Skeletal muscle satellite cell (primary cell): Measurements from ENCODE around the gene HEATR5A.

Experiments used
- H3K27me3 ChIP-seq: 2 replicates; pipeline ENCODE4 v1.7.0; 2013; ENCODE audit warnings: low read length; ENCODE audit not compliant: control insufficient read depth, insufficient read depth
- H3K36me3 ChIP-seq: 2 replicates; pipeline ENCODE4 v1.7.0; 2013; ENCODE audit warnings: mild to moderate bottlenecking, control low read depth, low read length; ENCODE audit not compliant: insufficient read depth
- H3K4me1 ChIP-seq: 2 replicates; pipeline ENCODE4 v1.7.0; 2013; ENCODE audit warnings: low read length; ENCODE audit not compliant: control insufficient read depth, insufficient read depth
- H3K4me2 ChIP-seq: 2 replicates; pipeline ENCODE4 v1.7.0; 2013; ENCODE audit warnings: mild to moderate bottlenecking, low read length
- H3K4me3 ChIP-seq: 2 replicates; pipeline ENCODE4 v1.7.0; 2013; ENCODE audit warnings: low read length
- H3K9ac ChIP-seq: 2 replicates; pipeline ENCODE4 v1.7.0; 2013; ENCODE audit warnings: mild to moderate bottlenecking, low read depth, low read length, moderate library complexity
- H3K9me3 ChIP-seq: replicated peaks from 2 replicates; pipeline ENCODE4 v1.7.0; 2013; ENCODE audit warnings: mild to moderate bottlenecking, control low read depth, low read length

The HEATR5A gene

GRCh38 chr14:31275731-31276130, 144.6 kb downstream of the HEATR5A start:
- no peak overlapping the region for H3K4me2 ChIP-seq
- H3K4me3 ChIP-seq = no peak overlapping the region
- peaks cover 3% of the 10 kb centered on the region for H3K9me3 ChIP-seq
- no peaks in the 10 kb centered on the region for H3K27me3 ChIP-seq
- peaks cover 6% of the 10 kb centered on the region for H3K4me1 ChIP-seq
- H3K9ac ChIP-seq = no peak overlapping the region
- H3K36me3 ChIP-seq = no peaks in the 10 kb centered on the region

GRCh38 chr14:31271648-31272047, 148.7 kb downstream of the HEATR5A start:
- no peaks in the 10 kb centered on the region for H3K9me3 ChIP-seq
- no peaks in the 10 kb centered on the region for H3K36me3 ChIP-seq
- peaks cover 6% of the 10 kb centered on the region for H3K4me1 ChIP-seq
- H3K4me3 ChIP-seq = no peak overlapping the region
- no peaks in the 10 kb centered on the region for H3K27me3 ChIP-seq
- no peak overlapping the region for H3K4me2 ChIP-seq
- no peak overlapping the region for H3K9ac ChIP-seq

GRCh38 chr14:31270196-31270772, 150.1 kb downstream of the HEATR5A start:
- H3K27me3 ChIP-seq = no peaks in the 10 kb centered on the region
- H3K36me3 ChIP-seq = no peaks in the 10 kb centered on the region
- peaks cover 12% of the 10 kb centered on the region for H3K4me1 ChIP-seq
- no peak overlapping the region for H3K9ac ChIP-seq
- H3K4me3 ChIP-seq = no peak overlapping the region
- H3K9me3 ChIP-seq = no peaks in the 10 kb centered on the region
- no peak overlapping the region for H3K4me2 ChIP-seq

DNA sequence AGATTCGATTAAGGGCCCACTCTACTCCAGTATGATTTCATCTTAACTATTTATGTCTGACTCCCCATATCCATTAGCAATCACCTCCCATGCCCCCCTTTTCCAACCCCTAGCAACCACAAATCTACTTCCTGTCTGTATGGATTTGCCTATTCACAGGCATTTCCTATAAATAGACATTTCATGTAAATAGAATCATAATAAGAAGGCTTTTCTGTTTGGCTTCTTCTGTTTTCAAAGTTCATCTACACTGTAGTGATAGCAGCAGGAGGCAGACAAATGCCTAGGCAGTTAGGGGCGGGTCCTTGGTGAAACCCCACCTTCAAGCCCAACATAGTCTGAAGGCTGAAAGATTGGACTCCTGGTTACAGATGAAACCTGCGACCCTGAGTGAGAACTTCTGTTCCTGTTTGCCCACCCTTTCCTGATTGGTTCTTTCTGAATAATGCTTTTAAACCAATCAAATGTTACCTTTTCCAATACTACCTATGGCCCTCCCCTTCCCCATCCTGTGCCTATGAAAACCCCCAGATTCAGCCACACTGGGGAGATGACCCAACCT, 150.6 kb downstream of the HEATR5A start:
- no peak overlapping the region for H3K9ac ChIP-seq
- H3K4me3 ChIP-seq = no peak overlapping the region
- H3K4me1 ChIP-seq = peaks cover 12% of the 10 kb centered on the region
- H3K27me3 ChIP-seq = no peaks in the 10 kb centered on the region
- H3K36me3 ChIP-seq = no peaks in the 10 kb centered on the region
- H3K9me3 ChIP-seq = no peaks in the 10 kb centered on the region
- no peak overlapping the region for H3K4me2 ChIP-seq

DNA sequence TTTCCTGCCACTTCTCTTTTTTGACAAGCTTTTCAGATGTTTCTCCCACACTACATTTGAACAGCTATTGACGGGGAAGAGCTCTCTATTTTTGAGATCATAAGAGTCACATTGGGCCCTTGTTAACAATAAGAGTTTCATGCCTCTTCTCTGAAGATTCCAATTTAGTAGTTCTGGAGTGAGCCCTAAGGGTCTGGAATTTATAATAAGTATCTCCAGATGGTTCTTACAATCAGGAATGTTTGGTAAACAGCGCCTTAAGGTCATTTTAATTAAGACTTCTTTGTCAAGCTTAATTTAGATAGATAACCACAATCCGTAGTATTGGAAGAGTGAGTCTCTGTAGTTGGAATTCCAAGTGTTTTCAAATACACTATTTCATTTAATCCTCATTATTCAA, 152.1 kb downstream of the HEATR5A start:
- no peak overlapping the region for H3K9ac ChIP-seq
- H3K4me3 ChIP-seq = no peak overlapping the region
- H3K27me3 ChIP-seq = no peaks in the 10 kb centered on the region
- no peak overlapping the region for H3K4me2 ChIP-seq
- peaks cover 18% of the 10 kb centered on the region for H3K4me1 ChIP-seq
- H3K9me3 ChIP-seq = no peaks in the 10 kb centered on the region
- H3K36me3 ChIP-seq = no peaks in the 10 kb centered on the region

DNA sequence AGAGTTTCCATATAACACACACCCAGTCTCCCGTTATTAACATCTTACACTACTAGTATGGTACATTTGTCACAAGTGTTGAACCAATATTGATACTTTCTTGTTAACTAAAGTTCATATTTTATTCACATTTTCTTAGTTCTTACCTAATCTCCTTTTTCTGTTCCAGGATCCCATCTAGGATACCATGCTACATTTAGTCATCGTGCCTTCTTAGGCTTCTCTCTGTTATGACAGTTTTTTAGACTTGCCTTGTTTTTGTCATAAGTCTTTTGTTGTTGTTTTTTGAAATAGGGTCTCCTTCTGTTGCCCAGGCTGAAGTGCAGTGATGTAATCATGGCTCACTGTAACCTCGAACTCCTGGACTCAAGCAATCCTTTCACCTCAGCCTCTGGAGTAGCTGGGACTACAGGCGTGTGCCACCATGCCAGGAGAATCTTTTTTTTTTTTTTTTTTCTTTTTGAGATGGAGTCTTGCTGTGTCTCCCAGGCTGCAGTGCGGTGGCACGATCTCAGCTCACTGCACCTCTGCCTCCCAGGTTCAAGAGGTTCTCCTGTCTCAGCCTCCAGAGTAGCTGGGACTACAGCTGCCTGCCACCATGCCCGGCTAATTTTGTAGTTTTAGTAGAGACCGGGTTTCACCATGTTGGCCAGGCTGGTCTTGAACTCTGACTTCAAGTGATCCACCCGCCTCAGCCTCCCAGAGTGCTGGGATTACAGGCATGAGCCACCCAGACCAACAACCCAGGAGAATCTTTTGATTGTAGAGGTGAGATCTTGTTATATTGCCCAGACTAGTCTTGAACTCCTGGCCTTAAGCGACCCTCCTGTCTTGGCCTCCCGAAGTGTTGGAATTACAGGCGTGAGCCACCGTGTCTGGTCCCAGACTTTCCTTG, 153.7 kb downstream of the HEATR5A start:
- Histone ChIP-seq H3K9me3 (no peaks in the 10 kb centered on the region), H3K27me3 (no peaks in the 10 kb centered on the region), H3K4me2 (no peak overlapping the region), H3K36me3 (no peaks in the 10 kb centered on the region), H3K4me3 (no peak overlapping the region), H3K9ac (no peak overlapping the region), H3K4me1 (peaks cover 33% of the 10 kb centered on the region)

GRCh38 chr14:31265701-31266398, 154.5 kb downstream of the HEATR5A start:
- H3K36me3 ChIP-seq = no peaks in the 10 kb centered on the region
- H3K27me3 ChIP-seq = no peaks in the 10 kb centered on the region
- no peak overlapping the region for H3K4me3 ChIP-seq
- H3K9ac ChIP-seq = no peak overlapping the region
- no peaks in the 10 kb centered on the region for H3K9me3 ChIP-seq
- H3K4me2 ChIP-seq = no peak overlapping the region
- peaks cover 36% of the 10 kb centered on the region for H3K4me1 ChIP-seq

GRCh38 chr14:31263485-31264133, 156.7 kb downstream of the HEATR5A start:
- no peaks in the 10 kb centered on the region for H3K27me3 ChIP-seq
- H3K4me1 ChIP-seq = peaks cover 36% of the 10 kb centered on the region
- H3K9ac ChIP-seq = peak overlapping the region; percentile 31
- no peak overlapping the region for H3K4me3 ChIP-seq
- H3K9me3 ChIP-seq = no peaks in the 10 kb centered on the region
- no peaks in the 10 kb centered on the region for H3K36me3 ChIP-seq
- H3K4me2 ChIP-seq = peak overlapping the region; percentile 49

- no peak overlapping the region for H3K4me2 ChIP-seq
- H3K4me3 ChIP-seq = no peak overlapping the region
- H3K36me3 ChIP-seq = no peaks in the 10 kb centered on the region
- no peaks in the 10 kb centered on the region for H3K9me3 ChIP-seq
- H3K9ac ChIP-seq = no peak overlapping the region
- no peaks in the 10 kb centered on the region for H3K27me3 ChIP-seq
- H3K4me1 ChIP-seq = peaks cover 36% of the 10 kb centered on the region
Measured at GRCh38 chr14:31261859-31262731, 158.3 kb downstream of the HEATR5A start.

GRCh38 chr14:31261523-31261858, 158.9 kb downstream of the HEATR5A start:
- Histone ChIP-seq H3K27me3 (no peaks in the 10 kb centered on the region), H3K9ac (no peak overlapping the region), H3K4me2 (no peak overlapping the region), H3K36me3 (no peaks in the 10 kb centered on the region), H3K4me3 (no peak overlapping the region), H3K9me3 (no peaks in the 10 kb centered on the region), H3K4me1 (peaks cover 36% of the 10 kb centered on the region)
